ENCODE measurements around the gene MRPL2. TPM values are rescaled to one million over a fixed set of nuclear protein-coding genes. Genes with fewer than 3 reads are reported as not detected.

The MRPL2 gene
- total RNA-seq, 1 donor from 2014 or later, result 45.7 TPM

- Mint-ChIP-seq H3K27me3 (ENCODE audit: low read depth) (no peaks in the 10 kb centered on the region), H3K4me1 (peaks cover 34% of the 10 kb centered on the region), H3K9me3 (no peaks in the 10 kb centered on the region), H3K27ac (ENCODE audit: unreplicated experiment) (peak overlapping the region; percentile 98), H3K36me3 (ENCODE audit: low read depth) (peaks cover 6% of the 10 kb centered on the region), H3K4me3 (peak overlapping the region; percentile 94)
- TF ChIP-seq CTCF (conservative IDR thresholded peaks at IDR 0.05), result no peak
- no peak for DNase-seq (ENCODE audit: low read depth, low spot score)
These were observed 6.2 kb downstream of the MRPL2 start for GRCh38 chr6:43052842-43053544.

GRCh38 chr6:43052225-43052841, 6.9 kb downstream of the MRPL2 start:
- DNase-seq (ENCODE audit: low read depth, low spot score), result no peak
- Mint-ChIP-seq H3K36me3 (ENCODE audit: low read depth) (peaks cover 9% of the 10 kb centered on the region), H3K4me1 (peaks cover 32% of the 10 kb centered on the region)

GRCh38 chr6:43050981-43051380, 8.3 kb downstream of the MRPL2 start:
- Mint-ChIP-seq H3K4me1 (peaks cover 32% of the 10 kb centered on the region), H3K27me3 (ENCODE audit: low read depth) (no peaks in the 10 kb centered on the region), H3K27ac (ENCODE audit: unreplicated experiment) (no peak overlapping the region), H3K9me3 (no peaks in the 10 kb centered on the region), H3K36me3 (ENCODE audit: low read depth) (peaks cover 9% of the 10 kb centered on the region), H3K4me3 (peak overlapping the region; percentile 94)
- no peak for TF ChIP-seq CTCF (conservative IDR thresholded peaks at IDR 0.05)
- DNase-seq (ENCODE audit: low read depth, low spot score), result no peak

More at GRCh38 chr6:43052225-43052841, 6.9 kb downstream of the MRPL2 start:
- H3K27me3 Mint-ChIP-seq (ENCODE audit: low read depth), result no peaks in the 10 kb centered on the region
- no peaks in the 10 kb centered on the region for H3K9me3 Mint-ChIP-seq
- H3K4me3 Mint-ChIP-seq, result peak overlapping the region; percentile 94
- no peak for TF ChIP-seq CTCF (conservative IDR thresholded peaks at IDR 0.05)
- H3K27ac Mint-ChIP-seq (ENCODE audit: unreplicated experiment), result peak overlapping the region; percentile 31

GRCh38 chr6:43047998-43048397, 11.2 kb downstream of the MRPL2 start:
- peaks cover 7% of the 10 kb centered on the region for H3K36me3 Mint-ChIP-seq (ENCODE audit: low read depth)
- H3K27me3 Mint-ChIP-seq (ENCODE audit: low read depth), result no peaks in the 10 kb centered on the region
- H3K4me3 Mint-ChIP-seq, result no peak overlapping the region
- no peak for DNase-seq (ENCODE audit: low read depth, low spot score)
- H3K4me1 Mint-ChIP-seq, result peaks cover 21% of the 10 kb centered on the region
- no peak for TF ChIP-seq CTCF (conservative IDR thresholded peaks at IDR 0.05)
- H3K9me3 Mint-ChIP-seq, result no peaks in the 10 kb centered on the region
- H3K27ac Mint-ChIP-seq (ENCODE audit: unreplicated experiment), result no peak overlapping the region

GRCh38 chr6:43045371-43045930, 13.8 kb downstream of the MRPL2 start:
- Mint-ChIP-seq H3K27me3 (ENCODE audit: low read depth) (no peaks in the 10 kb centered on the region), H3K4me1 (peaks cover under 1% of the 10 kb centered on the region), H3K27ac (ENCODE audit: unreplicated experiment) (no peak overlapping the region), H3K9me3 (no peaks in the 10 kb centered on the region), H3K36me3 (ENCODE audit: low read depth) (peaks cover 5% of the 10 kb centered on the region), H3K4me3 (no peak overlapping the region)
- DNase-seq (ENCODE audit: low read depth, low spot score), result no peak
- no peak for TF ChIP-seq CTCF (conservative IDR thresholded peaks at IDR 0.05)
